ENCODE measurements around the gene SPATA31D4. TPM values are rescaled to one million over a fixed set of nuclear protein-coding genes. Genes with fewer than 3 reads are reported as not detected.

Gene SPATA31D4
- polyA plus RNA-seq, 1 donor (not counting 4 experiments of a cell fraction or from before 2014, with no cell fraction given), result not detected

- H3K4me1 ChIP-seq (ENCODE audit: control insufficient read depth, extremely low read depth, insufficient read depth, low read length), result no peaks in the 10 kb centered on the region
- no peaks in the 10 kb centered on the region for H3K27me3 ChIP-seq (ENCODE audit: control insufficient read depth, extremely low read depth, insufficient read depth, low read length)
- no peak overlapping the region for H3K9ac ChIP-seq (ENCODE audit: control insufficient read depth, extremely low read depth, insufficient read depth, low read length)
- H4K20me1 ChIP-seq (ENCODE audit: control insufficient read depth, extremely low read depth, insufficient read depth, low read length), result no peaks in the 10 kb centered on the region
- TF ChIP-seq EZH2 (IDR thresholded peaks at IDR 0.05; ENCODE audit: low read length), result no peak
- TF ChIP-seq, protein P1, sequence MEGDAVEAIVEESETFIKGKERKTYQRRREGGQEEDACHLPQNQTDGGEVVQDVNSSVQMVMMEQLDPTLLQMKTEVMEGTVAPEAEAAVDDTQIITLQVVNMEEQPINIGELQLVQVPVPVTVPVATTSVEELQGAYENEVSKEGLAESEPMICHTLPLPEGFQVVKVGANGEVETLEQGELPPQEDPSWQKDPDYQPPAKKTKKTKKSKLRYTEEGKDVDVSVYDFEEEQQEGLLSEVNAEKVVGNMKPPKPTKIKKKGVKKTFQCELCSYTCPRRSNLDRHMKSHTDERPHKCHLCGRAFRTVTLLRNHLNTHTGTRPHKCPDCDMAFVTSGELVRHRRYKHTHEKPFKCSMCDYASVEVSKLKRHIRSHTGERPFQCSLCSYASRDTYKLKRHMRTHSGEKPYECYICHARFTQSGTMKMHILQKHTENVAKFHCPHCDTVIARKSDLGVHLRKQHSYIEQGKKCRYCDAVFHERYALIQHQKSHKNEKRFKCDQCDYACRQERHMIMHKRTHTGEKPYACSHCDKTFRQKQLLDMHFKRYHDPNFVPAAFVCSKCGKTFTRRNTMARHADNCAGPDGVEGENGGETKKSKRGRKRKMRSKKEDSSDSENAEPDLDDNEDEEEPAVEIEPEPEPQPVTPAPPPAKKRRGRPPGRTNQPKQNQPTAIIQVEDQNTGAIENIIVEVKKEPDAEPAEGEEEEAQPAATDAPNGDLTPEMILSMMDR (optimal IDR thresholded peaks at IDR 0.05 in 1 of 3, IDR thresholded peaks at IDR 0.05 in 1 of 3, conservative IDR thresholded peaks at IDR 0.05 in 1 of 3; ENCODE audit: extremely low read depth in 1 of 3, insufficient read depth in 2 of 3, low read length in 3 of 3), result no peak
- H3K9me1 ChIP-seq (ENCODE audit: control insufficient read depth, extremely low read depth, insufficient read depth, low read length), result no peaks in the 10 kb centered on the region
- no peak overlapping the region for H3K4me3 ChIP-seq (ENCODE audit: control insufficient read depth in 2 of 3, extremely low read depth in 1 of 3, insufficient read depth in 2 of 3, low read depth in 1 of 3, low read length in 3 of 3)
- H3K36me3 ChIP-seq (ENCODE audit: control insufficient read depth in 2 of 2, extremely low read depth in 1 of 2, insufficient read depth in 2 of 2, low read length in 2 of 2), result no peaks in the 10 kb centered on the region
- no peak overlapping the region for H3K4me2 ChIP-seq (ENCODE audit: control insufficient read depth, extremely low read depth, insufficient read depth, low read depth, low read length)
- no peaks in the 10 kb centered on the region for H3K79me2 ChIP-seq (ENCODE audit: control insufficient read depth, insufficient read depth, low read length)
- no peak overlapping the region for H3K27ac ChIP-seq (ENCODE audit: control insufficient read depth, insufficient read depth, low read length)
- dilution Hi-C loops (cut with MboI; ENCODE audit: extremely low pct_ligation_motif_present, low sequenced_read_pairs), result no loop called here
- H2AFZ ChIP-seq (ENCODE audit: control insufficient read depth, low read length), result no peak overlapping the region
- no peaks in the 10 kb centered on the region for H3K9me3 ChIP-seq (ENCODE audit: control insufficient read depth, low read depth, low read length)
- FAIRE-seq, result no peak
- no peak for DNase-seq (ENCODE audit: low read depth, low spot score)
These were observed 24.9 kb downstream of the SPATA31D4 start for GRCh38 chr9:81953096-81953495.

DNA sequence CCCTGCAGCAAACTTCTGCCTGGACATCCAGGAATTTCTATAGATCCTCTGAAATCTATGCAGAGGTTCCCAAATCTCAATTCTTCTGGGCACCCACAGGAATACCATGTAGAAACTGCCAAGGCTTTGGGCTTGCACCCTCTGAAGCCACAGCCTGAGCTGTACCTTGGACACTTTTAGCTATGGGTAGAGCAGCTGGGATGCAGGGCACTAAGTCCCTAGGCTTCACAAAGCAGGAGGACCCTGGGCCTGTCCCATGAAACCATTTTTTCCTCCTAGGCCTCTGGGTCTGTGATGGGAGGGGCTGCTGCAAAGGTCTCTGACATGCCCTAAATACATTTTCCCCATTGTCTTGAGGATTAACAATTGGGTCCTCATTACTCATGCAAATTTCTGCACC is 27.4 kb downstream of the SPATA31D4 start:
- Histone ChIP-seq H3K4me1 (ENCODE audit: control insufficient read depth, extremely low read depth, insufficient read depth, low read length) (no peaks in the 10 kb centered on the region), H3K27ac (ENCODE audit: control insufficient read depth, insufficient read depth, low read length) (no peak overlapping the region), H3K79me2 (ENCODE audit: control insufficient read depth, insufficient read depth, low read length) (no peaks in the 10 kb centered on the region), H2AFZ (ENCODE audit: control insufficient read depth, low read length) (no peak overlapping the region), H3K27me3 (ENCODE audit: control insufficient read depth, extremely low read depth, insufficient read depth, low read length) (no peaks in the 10 kb centered on the region), H3K4me2 (ENCODE audit: control insufficient read depth, extremely low read depth, insufficient read depth, low read depth, low read length) (no peak overlapping the region), H3K9ac (ENCODE audit: control insufficient read depth, extremely low read depth, insufficient read depth, low read length) (no peak overlapping the region), H3K9me3 (ENCODE audit: control insufficient read depth, low read depth, low read length) (no peaks in the 10 kb centered on the region), H3K9me1 (ENCODE audit: control insufficient read depth, extremely low read depth, insufficient read depth, low read length) (no peaks in the 10 kb centered on the region), H3K36me3 (ENCODE audit: control insufficient read depth in 2 of 2, extremely low read depth in 1 of 2, insufficient read depth in 2 of 2, low read length in 2 of 2) (no peaks in the 10 kb centered on the region), H3K4me3 (ENCODE audit: control insufficient read depth in 2 of 3, extremely low read depth in 1 of 3, insufficient read depth in 2 of 3, low read depth in 1 of 3, low read length in 3 of 3) (no peak overlapping the region), H4K20me1 (ENCODE audit: control insufficient read depth, extremely low read depth, insufficient read depth, low read length) (no peaks in the 10 kb centered on the region)
- FAIRE-seq (no peak), DNase-seq (ENCODE audit: low read depth, low spot score) (no peak)
- TF ChIP-seq, protein P1 (optimal IDR thresholded peaks at IDR 0.05 in 1 of 3, IDR thresholded peaks at IDR 0.05 in 1 of 3, conservative IDR thresholded peaks at IDR 0.05 in 1 of 3; ENCODE audit: extremely low read depth in 1 of 3, insufficient read depth in 2 of 3, low read length in 3 of 3), result no peak
- no peak for TF ChIP-seq EZH2 (IDR thresholded peaks at IDR 0.05; ENCODE audit: low read length)
- dilution Hi-C loops (cut with MboI; ENCODE audit: extremely low pct_ligation_motif_present, low sequenced_read_pairs), result no loop called here

Measured in keratinocyte (primary cell).